GM23248 (cell line): ENCODE measurements around the gene TASOR. TPM values are rescaled to one million over a fixed set of nuclear protein-coding genes. Genes with fewer than 3 reads are reported as not detected.

ENCODE experiments used
- DNase-seq: peaks from one replicate; pipeline ENCODE4 v3.0.0-alpha.2; 2015
- H2AFZ ChIP-seq: fragments of 200-600 bp; sonication (generic); 2 replicates; pipeline ENCODE4 v1.6.1; 2016; ENCODE audit warnings: antibody characterized with exemption
- H3F3A ChIP-seq: fragments of 200-600 bp; sonication (generic); 2 replicates; pipeline ENCODE4 v1.6.1; 2016; ENCODE audit warnings: mild to moderate bottlenecking, antibody characterized with exemption, mixed run types; ENCODE audit not compliant: insufficient read depth
- H3K27ac ChIP-seq: fragments of 200-600 bp; sonication (generic); 2 replicates; pipeline ENCODE4 v1.5.1; 2016; ENCODE audit warnings: mild to moderate bottlenecking
- H3K27me3 ChIP-seq: fragments of 200-600 bp; sonication (generic); replicated peaks from 2 replicates; pipeline ENCODE4 v1.6.1; 2016; ENCODE audit warnings: mild to moderate bottlenecking; ENCODE audit not compliant: insufficient read depth
- H3K36me3 ChIP-seq: fragments of 200-600 bp; sonication (generic); 2 replicates; pipeline ENCODE4 v1.6.1; 2016; ENCODE audit warnings: low read depth, mild to moderate bottlenecking
- H3K4me1 ChIP-seq: fragments of 200-600 bp; sonication (generic); 2 replicates; pipeline ENCODE4 v1.6.1; 2016; ENCODE audit warnings: mild to moderate bottlenecking; ENCODE audit not compliant: insufficient read depth
- H3K4me2 ChIP-seq: fragments of 200-600 bp; sonication (generic); one replicate; pipeline ENCODE4 v1.6.1; 2016; ENCODE audit warnings: mild to moderate bottlenecking; ENCODE audit not compliant: unreplicated experiment
- H3K4me3 ChIP-seq: fragments of 200-600 bp; sonication (generic); 2 replicates; pipeline ENCODE4 v1.5.1; 2016; ENCODE audit warnings: mild to moderate bottlenecking
- H3K79me2 ChIP-seq: fragments of 200-600 bp; sonication (generic); 2 replicates; pipeline ENCODE4 v1.6.1; 2016; ENCODE audit warnings: mild to moderate bottlenecking; ENCODE audit not compliant: insufficient read depth
- H3K9ac ChIP-seq: fragments of 200-600 bp; sonication (generic); 2 replicates; pipeline ENCODE4 v1.6.1; 2016; ENCODE audit warnings: mild to moderate bottlenecking
- H3K9me2 ChIP-seq: fragments of 200-600 bp; sonication (generic); 2 replicates; pipeline ENCODE4 v1.6.1; 2016; ENCODE audit warnings: mixed run types, mild to moderate bottlenecking, moderate library complexity; ENCODE audit not compliant: insufficient read depth
- H3K9me3 ChIP-seq: fragments of 200-600 bp; sonication (generic); one replicate; pipeline ENCODE4 v1.6.1; 2017; ENCODE audit warnings: low read depth
- H4K20me1 ChIP-seq: fragments of 200-600 bp; sonication (generic); 2 replicates; pipeline ENCODE4 v1.6.0; 2016; ENCODE audit not compliant: insufficient read depth
- EZH2 ChIP-seq: fragments of 200-600 bp; sonication (generic); IDR thresholded peaks from 2 replicates; pipeline ENCODE4 v1.6.1; 2018; ENCODE audit warnings: antibody characterized with exemption, mild to moderate bottlenecking; ENCODE audit not compliant: insufficient read depth, poor library complexity, severe bottlenecking
- EZH2phosphoT487 ChIP-seq: fragments of 200-600 bp; sonication (generic); IDR thresholded peaks from 2 replicates; pipeline ENCODE4 v1.6.1; 2018; ENCODE audit warnings: antibody characterized with exemption, moderate library complexity, mild to moderate bottlenecking, low read depth; ENCODE audit not compliant: insufficient read depth
- WGBS, 2 experiments: methylation state at CpG; one replicate each; pipeline ENCODE4 v1.1.6; 2015 to 2017; ENCODE audit warnings: low lambda C conversion rate in 2 of 2, low coverage in 1 of 2; ENCODE audit errors: missing lambda C conversion rate in 2 of 2; 5-methylcytosine and 5-hydroxymethylcytosine counted together
- in situ Hi-C: fragments of 300-500 bp; cut with MboI; formaldehyde crosslinking; loops from 2 replicates; pipeline ENCODE4 v1.15.0; 2020
- polyA plus RNA-seq: library from polyadenylated mRNA; unstranded; fragments of >200 nt; fragmentation: Nextera tagmentation; extraction: Ambion mirVana; gene quantifications from 2 replicates; pipeline ENCODE4 v1.2.1, GENCODE V29; 2016
- total RNA-seq: library from RNA; depleted of rRNA; stranded (reverse); fragments of >200 nt; shearing (Covaris generic); gene quantifications from 2 replicates; pipeline ENCODE4 v1.2.3, GENCODE V29; 2014

The TASOR gene
- total and polyA plus RNA-seq, 2 experiments from 2014 or later, result 15.7 to 56.8 TPM

- Histone ChIP-seq H3K27ac (no peak overlapping the region), H3K4me1 (peaks cover 5% of the 10 kb centered on the region; the same call in 1 of the 2 replicates), H3K9me3 (no peaks in the 10 kb centered on the region), H4K20me1 (no peaks in the 10 kb centered on the region), H3K79me2 (no peaks in the 10 kb centered on the region), H3K9me2 (no peaks in the 10 kb centered on the region), H3K4me3 (no peak overlapping the region), H2AFZ (no peak overlapping the region), H3K27me3 (no peaks in the 10 kb centered on the region), H3F3A (no peaks in the 10 kb centered on the region), H3K9ac (no peak overlapping the region), H3K4me2 (no peak overlapping the region), H3K36me3 (no peaks in the 10 kb centered on the region)
- in situ Hi-C loops, result no loop called here
- peak; percentile 65 for DNase-seq
- TF ChIP-seq EZH2 (no peak), EZH2phosphoT487 (no peak)
- 90 to 97% methylated on average over 19 of the region's 19 CpGs for WGBS, 2 experiments
Measured at GRCh38 chr3:56691165-56692000, 8.3 kb upstream of the TASOR start.

- no peak for TF ChIP-seq EZH2phosphoT487
- no peak for TF ChIP-seq EZH2
- Histone ChIP-seq H2AFZ (no peak overlapping the region), H3K36me3 (no peaks in the 10 kb centered on the region), H3K4me2 (no peak overlapping the region), H3F3A (no peaks in the 10 kb centered on the region), H3K4me1 (peaks cover 5% of the 10 kb centered on the region; the same call in 1 of the 2 replicates), H3K27ac (no peak overlapping the region), H3K9me2 (no peaks in the 10 kb centered on the region), H3K4me3 (no peak overlapping the region), H3K27me3 (no peaks in the 10 kb centered on the region), H3K9ac (no peak overlapping the region), H3K79me2 (no peaks in the 10 kb centered on the region), H3K9me3 (no peaks in the 10 kb centered on the region), H4K20me1 (no peaks in the 10 kb centered on the region)
- WGBS, 2 experiments, result 95 to 100% methylated on average over 1 of the region's 1 CpG
- no peak for DNase-seq
- in situ Hi-C loops, result no loop called here
Measured at GRCh38 chr3:56689303-56689702, 6.2 kb upstream of the TASOR start.

DNA sequence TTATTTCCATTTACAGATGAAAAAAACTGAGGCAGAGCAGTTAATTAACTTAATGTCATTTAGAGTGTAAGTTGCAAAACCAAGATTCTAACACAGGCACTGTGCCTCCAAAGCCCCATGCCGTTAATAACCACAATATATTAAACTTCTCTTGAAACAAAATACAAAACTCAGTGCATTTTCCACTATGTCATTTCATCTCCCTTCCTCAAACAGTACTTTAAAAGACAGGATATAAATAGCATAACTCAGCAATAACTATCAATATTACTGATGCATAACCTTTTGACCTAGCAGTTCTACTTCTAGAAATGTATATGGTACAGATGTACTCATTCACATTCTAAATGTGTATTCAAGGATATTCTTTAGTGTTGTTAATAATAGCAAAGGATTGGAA lies 5.1 kb upstream of the TASOR start:
- no peaks in the 10 kb centered on the region for H4K20me1 ChIP-seq
- no peaks in the 10 kb centered on the region for H3K36me3 ChIP-seq
- no peaks in the 10 kb centered on the region for H3K79me2 ChIP-seq
- H3K4me2 ChIP-seq, result no peak overlapping the region
- no peaks in the 10 kb centered on the region for H3F3A ChIP-seq
- no peak for DNase-seq
- no peaks in the 10 kb centered on the region for H3K27me3 ChIP-seq
- H3K9ac ChIP-seq, result no peak overlapping the region
- H3K9me3 ChIP-seq, result no peaks in the 10 kb centered on the region
- H3K4me3 ChIP-seq, result no peak overlapping the region
- no peak overlapping the region for H2AFZ ChIP-seq
- peaks cover 5% of the 10 kb centered on the region; the same call in 1 of the 2 replicates for H3K4me1 ChIP-seq
- TF ChIP-seq EZH2phosphoT487 (no peak), EZH2 (no peak)
- in situ Hi-C loops, result no loop called here
- no peak overlapping the region for H3K27ac ChIP-seq
- H3K9me2 ChIP-seq, result no peaks in the 10 kb centered on the region
- 83 to 94% methylated on average over 1 of the region's 1 CpG for WGBS, 2 experiments

- H3K79me2 ChIP-seq, result peaks cover 34% of the 10 kb centered on the region
- no peak overlapping the region for H3K4me2 ChIP-seq
- in situ Hi-C loops, result no loop called here
- no peaks in the 10 kb centered on the region for H3K36me3 ChIP-seq
- WGBS, 2 experiments, result 98 to 99% methylated on average over 13 of the region's 13 CpGs
- no peak overlapping the region for H3K9ac ChIP-seq
- H3K9me3 ChIP-seq, result no peaks in the 10 kb centered on the region
- H4K20me1 ChIP-seq, result no peaks in the 10 kb centered on the region
- no peaks in the 10 kb centered on the region for H3K27me3 ChIP-seq
- no peak overlapping the region for H3K27ac ChIP-seq
- no peak for DNase-seq
- TF ChIP-seq EZH2phosphoT487 (no peak), EZH2 (no peak)
- H3F3A ChIP-seq, result no peaks in the 10 kb centered on the region; the same call in 1 of the 2 replicates
- peaks cover 22% of the 10 kb centered on the region for H3K4me1 ChIP-seq
- H2AFZ ChIP-seq, result no peak overlapping the region
- H3K9me2 ChIP-seq, result no peaks in the 10 kb centered on the region
- no peak overlapping the region for H3K4me3 ChIP-seq
Measured at GRCh38 chr3:56684029-56684428, 964 bp upstream of the TASOR start.
